Mononuclear cell (primary cell): ENCODE data around the gene SUN5. TPM values are rescaled to one million over a fixed set of nuclear protein-coding genes. Genes with fewer than 3 reads are reported as not detected.
"Not testable (repeated sequence)": the region's sequence is repeated elsewhere in the genome, so short reads cannot be mapped to it uniquely, and the experiment has no call there.

Experiments
- H3K27me3 ChIP-seq: 2 replicates; pipeline ENCODE4 v1.6.0; 2011; ENCODE audit warnings: low read length, control low read depth; ENCODE audit not compliant: insufficient read depth
- H3K4me1 ChIP-seq: 2 replicates; pipeline ENCODE4 v1.5.1; 2011; ENCODE audit warnings: mild to moderate bottlenecking, low read length, control low read depth; ENCODE audit not compliant: insufficient read depth
- H3K4me3 ChIP-seq: 2 replicates; pipeline ENCODE4 v1.5.1; 2011; ENCODE audit warnings: mild to moderate bottlenecking, low read length, moderate library complexity
- H3K9me3 ChIP-seq: 2 replicates; pipeline ENCODE4 v1.5.1; 2011; ENCODE audit warnings: low read depth, mild to moderate bottlenecking, control low read depth, low read length
- total RNA-seq: library from RNA; depleted of rRNA; stranded (reverse); fragments of >200 nt; gene quantifications from one replicate; pipeline ENCODE4 v1.2.3, GENCODE V29; 2012

Gene SUN5
- total RNA-seq, 1 donor, result not detected

DNA sequence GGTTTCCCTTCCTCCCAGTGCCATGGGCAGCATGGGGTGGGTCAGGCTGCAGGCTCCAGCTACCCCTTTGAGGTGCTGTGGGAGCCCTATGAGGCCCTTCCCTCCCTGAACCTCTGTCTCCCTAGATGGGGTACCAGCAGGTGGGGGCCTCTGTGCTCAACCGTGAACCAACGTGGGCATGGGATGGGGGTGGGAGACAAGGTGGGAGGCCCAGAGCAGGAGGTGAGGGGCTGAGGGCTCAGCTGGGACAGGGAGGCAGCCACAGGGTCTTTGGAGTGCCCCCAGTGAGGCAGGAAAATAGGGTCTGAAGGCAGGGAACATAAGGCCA is 33.3 kb downstream of the SUN5 start:
- H3K4me1 ChIP-seq, result peaks cover 78% of the 10 kb centered on the region
- H3K9me3 ChIP-seq, result no peaks in the 10 kb centered on the region
- no peaks in the 10 kb centered on the region for H3K27me3 ChIP-seq
- H3K4me3 ChIP-seq, result no peak overlapping the region

DNA sequence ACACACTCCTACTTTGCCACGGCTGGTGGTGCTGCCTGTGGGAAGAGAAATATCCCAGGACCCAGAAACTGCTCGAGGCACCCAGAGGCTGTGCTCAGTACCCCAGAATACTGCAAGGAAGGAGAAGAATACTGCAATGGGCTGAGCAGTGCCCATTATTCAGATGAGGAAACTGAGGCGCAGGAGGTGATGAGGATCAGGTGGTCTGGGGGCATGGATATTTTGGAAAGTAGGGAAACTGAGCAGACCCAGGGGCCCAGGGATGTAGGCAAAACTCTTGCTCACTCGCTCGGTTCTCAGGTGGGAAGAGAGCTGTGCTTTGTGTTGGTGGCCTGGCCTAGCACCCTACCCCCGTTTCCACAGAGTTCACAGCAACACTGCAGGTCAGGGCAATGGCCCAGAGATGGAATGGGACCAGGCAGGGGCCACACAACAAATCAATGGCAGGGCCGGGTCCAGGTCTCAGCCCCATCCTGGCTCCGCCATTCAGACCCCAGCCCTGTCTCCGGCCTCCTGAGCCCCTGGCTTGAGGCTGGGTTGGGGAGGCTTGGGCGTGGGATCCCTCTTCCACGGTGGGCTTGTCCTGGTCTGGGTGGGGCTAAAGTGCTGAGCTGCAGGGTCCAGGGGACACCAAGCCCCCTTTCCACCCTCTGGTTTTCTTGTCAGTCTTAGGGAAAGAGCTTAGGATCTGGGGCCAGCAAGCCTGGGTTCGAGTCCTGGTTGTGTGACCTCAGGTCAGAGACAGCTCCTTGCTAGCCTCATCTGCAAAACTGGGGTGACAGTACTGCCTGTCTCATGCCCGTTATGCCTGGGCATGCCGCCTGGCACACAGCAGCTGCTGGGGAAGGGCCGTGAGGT is 33.9 kb downstream of the SUN5 start:
- Histone ChIP-seq H3K4me3 (no peak overlapping the region), H3K27me3 (no peaks in the 10 kb centered on the region), H3K9me3 (no peaks in the 10 kb centered on the region), H3K4me1 (peaks cover 84% of the 10 kb centered on the region)

DNA sequence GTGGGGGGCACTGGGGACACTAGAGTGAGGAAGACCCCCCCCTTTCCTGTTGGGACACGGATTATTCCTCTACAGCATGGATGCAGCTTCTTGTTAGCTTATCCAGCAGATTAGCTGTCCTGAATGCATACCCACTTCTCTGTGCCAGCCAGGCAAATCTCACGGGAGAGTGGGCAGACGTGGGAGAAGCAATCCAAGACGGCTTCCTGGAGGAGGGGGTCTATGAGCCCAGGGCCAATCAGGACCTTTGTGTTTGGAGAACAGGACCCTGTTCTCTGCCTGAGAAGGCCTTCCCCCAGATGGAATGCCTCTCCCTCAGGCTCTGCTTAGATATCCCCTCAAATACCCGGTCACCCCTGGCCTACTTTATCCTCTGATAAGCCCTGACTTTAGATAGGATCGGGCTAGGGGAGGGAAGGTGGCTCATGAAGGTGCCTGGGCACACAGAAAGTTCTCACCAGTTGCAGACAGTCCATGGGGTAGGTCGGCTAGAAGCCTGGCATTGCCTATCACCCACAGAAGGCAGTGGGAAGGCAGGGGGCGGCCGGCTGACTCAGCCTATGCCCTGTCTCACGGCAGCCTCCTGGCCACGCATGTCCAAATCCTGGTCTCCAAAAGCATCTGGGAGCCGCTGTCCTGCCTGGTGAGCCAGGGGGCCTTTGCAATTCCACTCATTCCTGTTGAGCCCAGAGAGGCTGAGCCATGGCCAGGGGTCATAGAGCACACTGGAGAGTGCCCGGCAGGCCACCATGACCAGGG is 34.7 kb downstream of the SUN5 start:
- H3K9me3 ChIP-seq, result no peaks in the 10 kb centered on the region
- H3K27me3 ChIP-seq, result no peaks in the 10 kb centered on the region
- no peak overlapping the region for H3K4me3 ChIP-seq
- H3K4me1 ChIP-seq, result peaks cover 88% of the 10 kb centered on the region

DNA sequence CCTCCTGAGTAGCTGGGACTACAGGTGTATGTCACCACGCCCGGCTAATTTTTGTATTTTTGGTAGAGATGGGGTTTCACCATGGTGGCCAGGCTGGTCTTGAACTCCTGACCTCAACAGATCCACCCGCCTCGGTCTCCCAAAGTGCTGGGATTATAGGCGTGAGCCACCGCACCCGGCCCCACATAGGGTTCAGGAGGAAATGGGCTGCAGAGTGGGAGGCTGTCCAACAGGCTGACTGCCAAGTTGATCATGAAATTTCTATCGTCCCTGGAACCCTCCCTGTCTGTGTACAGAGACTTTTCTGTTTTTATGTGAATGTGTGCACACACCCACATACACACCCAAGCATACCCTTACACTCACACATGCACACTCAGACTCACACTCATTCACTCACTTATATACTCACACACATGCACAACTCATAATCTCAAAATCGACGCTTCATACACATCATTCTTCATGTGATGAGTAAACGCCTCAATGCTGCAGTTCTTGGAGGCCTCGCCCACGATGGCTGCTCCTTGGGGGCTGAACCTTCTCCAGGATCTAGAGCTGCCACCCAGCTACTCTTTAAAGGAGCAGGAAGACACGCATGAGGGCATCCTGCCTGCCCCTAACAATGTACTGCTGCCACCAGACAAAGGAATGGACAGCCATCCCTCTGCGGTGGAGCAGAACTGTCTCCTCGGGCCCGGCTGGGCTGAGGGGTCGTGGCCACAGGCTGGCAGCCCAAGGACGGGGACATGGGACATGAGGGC is 35.6 kb downstream of the SUN5 start:
- no peaks in the 10 kb centered on the region for H3K27me3 ChIP-seq
- H3K9me3 ChIP-seq, result no peaks in the 10 kb centered on the region
- H3K4me1 ChIP-seq, result peaks cover 83% of the 10 kb centered on the region
- no peak overlapping the region for H3K4me3 ChIP-seq

DNA sequence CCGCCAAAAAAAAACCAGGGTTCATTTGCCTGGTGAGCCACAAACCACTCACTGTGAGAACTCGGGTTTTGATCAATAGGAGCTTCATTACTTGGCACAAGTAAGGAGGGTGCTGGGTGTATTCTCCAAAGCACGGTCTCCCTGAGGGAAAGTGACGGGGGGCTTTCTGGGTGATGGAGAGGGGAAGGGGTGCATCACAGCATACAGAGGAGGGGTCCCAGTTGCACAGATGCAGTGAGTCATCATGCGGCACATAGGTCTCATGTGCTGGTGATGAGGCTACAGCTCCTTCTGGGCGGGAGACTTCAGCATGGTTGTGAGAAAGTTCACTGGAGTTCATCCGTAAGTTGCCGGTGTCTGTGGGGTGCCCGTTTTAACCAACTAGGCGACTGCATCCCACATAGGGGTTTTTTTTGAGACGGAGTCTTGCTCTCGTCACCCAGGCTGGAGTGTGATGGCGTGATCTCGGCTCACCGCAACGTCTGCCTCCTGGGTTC is 36.2 kb downstream of the SUN5 start:
- H3K4me1 ChIP-seq, result peaks cover 80% of the 10 kb centered on the region
- H3K4me3 ChIP-seq, result no peak overlapping the region
- no peaks in the 10 kb centered on the region for H3K27me3 ChIP-seq
- H3K9me3 ChIP-seq, result no peaks in the 10 kb centered on the region

DNA sequence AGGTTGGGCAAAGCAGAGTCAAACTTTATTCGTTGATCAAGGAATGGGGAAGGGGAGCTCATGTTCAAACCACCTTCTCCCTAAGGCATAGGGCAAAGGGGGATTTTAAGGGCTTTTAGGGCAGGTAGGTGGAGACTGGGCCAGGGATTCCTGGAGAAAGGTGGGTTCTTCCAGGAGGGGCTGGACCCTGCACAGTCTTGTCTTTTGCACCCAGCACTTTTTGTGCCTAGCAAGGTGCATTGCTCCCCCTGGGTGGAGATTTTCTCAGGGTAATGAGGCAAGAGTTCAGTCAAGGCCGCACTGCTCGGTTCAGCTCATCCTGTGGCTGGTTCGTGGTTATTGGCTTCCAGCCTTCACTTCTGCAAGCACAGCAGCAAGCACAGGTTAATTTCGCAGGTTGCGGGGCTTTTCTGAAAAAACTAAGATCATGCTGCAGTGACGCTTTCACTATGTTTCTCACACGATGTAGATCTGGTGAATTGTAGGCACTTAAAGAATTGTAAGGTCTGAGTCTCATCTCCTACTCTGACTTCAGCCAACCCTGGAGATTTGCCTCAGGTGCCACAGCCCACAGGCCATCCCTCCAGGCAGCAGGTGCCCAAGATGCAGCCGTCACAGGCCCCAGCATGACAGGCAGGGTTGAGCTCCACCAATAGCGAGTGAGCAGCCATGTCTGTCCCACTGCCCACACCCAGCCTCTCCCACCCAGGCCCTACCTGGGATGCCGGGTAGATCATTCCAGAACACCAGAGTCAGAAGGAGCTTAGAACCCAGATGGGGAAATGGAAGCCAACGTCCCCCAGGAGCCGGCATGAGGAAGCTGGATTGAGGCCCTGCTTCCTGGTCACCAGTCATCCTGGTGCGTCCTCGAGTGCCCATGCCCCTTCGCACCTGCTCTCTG is 37.1 kb downstream of the SUN5 start:
- H3K27me3 ChIP-seq, result no peaks in the 10 kb centered on the region
- H3K4me3 ChIP-seq, result no peak overlapping the region
- H3K9me3 ChIP-seq, result no peaks in the 10 kb centered on the region
- H3K4me1 ChIP-seq, result peaks cover 71% of the 10 kb centered on the region

DNA sequence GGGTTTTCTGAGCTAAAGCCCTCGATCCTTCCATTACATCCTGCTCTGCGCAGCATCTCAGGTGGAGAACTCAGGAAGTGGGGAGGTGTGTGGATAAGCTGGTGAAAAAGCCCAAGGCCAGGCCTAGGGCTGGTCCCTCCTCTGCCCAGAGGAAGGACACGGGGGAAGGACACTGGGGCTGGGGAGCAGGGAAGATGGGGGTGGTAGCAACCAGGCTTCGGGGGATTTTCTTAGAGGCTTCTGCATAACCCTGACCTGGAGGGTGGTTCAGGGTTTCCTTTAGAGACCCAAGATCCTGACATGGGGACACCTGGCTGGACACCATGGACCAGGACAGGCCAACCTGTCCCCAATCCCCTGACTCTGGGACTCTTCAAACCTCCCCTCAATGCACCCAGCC is 37.9 kb downstream of the SUN5 start:
- Histone ChIP-seq H3K27me3 (no peaks in the 10 kb centered on the region), H3K4me1 (peaks cover 64% of the 10 kb centered on the region), H3K4me3 (no peak overlapping the region), H3K9me3 (no peaks in the 10 kb centered on the region)

DNA sequence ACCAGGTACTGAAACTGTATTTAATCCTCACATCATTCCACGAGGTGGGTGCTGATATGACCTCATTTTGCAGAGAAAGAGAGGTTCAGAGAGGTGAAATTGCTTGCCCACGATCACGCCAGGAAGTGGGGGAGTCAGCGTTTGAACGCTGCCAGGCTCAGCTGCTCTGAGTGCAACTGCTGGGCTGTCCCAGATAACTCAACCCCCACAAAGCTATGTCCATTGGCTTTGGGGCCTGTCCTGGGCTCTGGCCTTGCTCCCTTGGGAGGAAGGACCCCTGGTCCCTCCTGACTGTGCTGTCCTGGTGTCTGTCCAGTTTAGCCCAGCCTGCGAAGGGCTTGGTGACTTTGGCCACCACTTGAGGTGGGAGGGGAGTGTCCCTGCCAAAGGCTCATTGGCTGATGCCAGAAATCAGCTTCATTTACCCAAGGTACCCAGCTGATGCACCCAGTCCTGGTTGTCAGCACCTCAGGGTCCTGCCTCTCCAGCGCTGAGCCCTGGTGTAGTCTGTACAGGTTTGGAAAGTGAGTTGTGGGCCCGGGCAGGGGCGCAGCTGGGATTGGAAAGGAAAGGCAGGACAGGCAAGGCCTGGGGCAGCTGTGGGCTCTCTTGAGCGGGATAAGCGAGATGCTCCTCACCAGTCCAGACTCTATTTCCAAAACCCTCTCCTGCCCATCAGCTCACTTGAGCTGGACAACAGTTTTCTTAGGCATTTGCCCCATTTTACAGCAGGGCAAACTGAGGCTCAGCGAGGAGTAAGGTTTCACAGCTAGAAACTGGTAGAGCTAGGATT is 38.5 kb downstream of the SUN5 start:
- Histone ChIP-seq H3K4me3 (no peak overlapping the region), H3K4me1 (peaks cover 58% of the 10 kb centered on the region), H3K9me3 (no peaks in the 10 kb centered on the region), H3K27me3 (no peaks in the 10 kb centered on the region)

DNA sequence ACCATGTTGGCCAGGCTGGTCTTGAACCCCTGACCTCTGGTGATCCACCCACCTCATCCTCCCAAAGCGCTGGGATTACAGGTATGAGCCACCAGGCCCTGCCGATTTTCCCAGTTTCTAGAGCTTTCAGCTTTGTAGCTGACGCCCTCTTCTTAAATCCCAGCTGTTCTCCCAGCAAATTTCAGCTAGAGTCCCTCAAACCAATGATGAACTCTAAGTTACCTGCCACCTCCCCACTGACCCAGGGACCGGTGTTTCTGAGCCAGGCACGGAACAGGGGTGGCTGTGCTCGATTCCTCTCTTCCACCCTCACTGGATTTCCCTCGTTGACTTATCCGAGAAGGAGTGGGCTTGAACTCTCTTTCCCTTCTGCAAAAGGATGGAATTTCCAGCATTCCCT is 39.1 kb downstream of the SUN5 start:
- Histone ChIP-seq H3K4me1 (peaks cover 51% of the 10 kb centered on the region), H3K27me3 (no peaks in the 10 kb centered on the region), H3K9me3 (no peaks in the 10 kb centered on the region), H3K4me3 (no peak overlapping the region)

DNA sequence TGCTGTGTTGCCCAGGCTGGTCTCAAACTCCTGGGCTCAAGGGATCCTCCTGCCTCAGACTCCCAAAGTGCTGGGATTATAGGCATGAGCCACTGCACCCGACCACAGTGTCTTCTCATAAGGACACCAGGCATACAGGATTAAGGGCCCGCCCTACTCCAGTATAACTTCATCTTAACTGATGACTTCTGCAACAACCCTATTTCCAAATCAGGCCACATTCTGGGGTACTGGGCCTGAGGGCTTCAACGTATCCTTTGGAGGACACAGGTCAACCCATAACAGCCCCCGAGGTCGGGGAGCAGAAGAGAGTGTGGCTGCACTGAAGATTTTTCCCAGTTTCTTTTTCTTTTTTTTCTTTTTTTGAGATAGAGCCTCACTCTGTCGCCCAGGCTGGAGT is 39.7 kb downstream of the SUN5 start:
- no peaks in the 10 kb centered on the region for H3K27me3 ChIP-seq
- no peak overlapping the region for H3K4me3 ChIP-seq
- H3K9me3 ChIP-seq, result no peaks in the 10 kb centered on the region
- H3K4me1 ChIP-seq, result peaks cover 46% of the 10 kb centered on the region

DNA sequence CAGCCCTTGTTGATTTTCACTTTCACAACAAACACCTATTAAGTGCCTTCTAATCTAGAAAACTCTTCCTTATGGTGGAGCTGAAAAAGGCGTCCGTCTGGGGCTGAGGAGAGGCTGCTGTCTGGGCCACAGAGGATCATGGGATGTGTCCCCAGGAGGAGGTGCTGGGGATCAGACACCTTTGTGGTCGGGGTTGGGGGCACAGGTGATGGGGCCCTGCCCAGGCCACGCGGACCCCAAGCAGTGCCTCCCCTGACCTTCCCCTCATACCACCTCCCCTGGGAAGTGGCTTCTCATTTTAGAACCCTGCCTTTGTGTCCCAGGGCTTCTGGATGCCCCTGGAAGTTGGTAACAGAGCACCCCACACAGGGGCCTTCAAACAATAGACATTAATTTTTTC is 41.1 kb downstream of the SUN5 start:
- Histone ChIP-seq H3K4me3 (no peak overlapping the region), H3K4me1 (peaks cover 32% of the 10 kb centered on the region), H3K9me3 (no peaks in the 10 kb centered on the region), H3K27me3 (no peaks in the 10 kb centered on the region)

DNA sequence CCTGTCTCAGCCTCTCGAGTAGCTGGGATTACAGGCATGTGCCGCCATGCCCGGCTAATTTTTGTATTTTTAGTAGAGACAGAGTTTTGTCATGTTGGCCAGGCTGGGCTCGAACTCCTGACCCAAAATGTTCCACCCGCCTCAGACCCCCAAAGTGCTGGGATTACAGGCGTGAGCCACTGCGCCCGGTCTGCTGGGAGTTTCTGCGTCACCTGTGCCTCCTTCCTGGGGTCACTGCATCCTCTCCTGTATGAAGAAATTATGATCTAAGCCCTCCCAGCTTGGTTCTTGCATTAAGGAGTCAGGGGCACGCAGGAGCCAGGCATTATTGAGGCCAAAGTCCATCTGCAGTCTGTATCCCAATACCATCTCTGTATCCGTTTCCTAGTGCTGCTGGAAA is 41.6 kb downstream of the SUN5 start:
- not testable (repeated sequence) for H3K9me3 ChIP-seq, H3K4me3 ChIP-seq, H3K27me3 ChIP-seq
- H3K4me1 ChIP-seq, result peaks cover 26% of the 10 kb centered on the region

DNA sequence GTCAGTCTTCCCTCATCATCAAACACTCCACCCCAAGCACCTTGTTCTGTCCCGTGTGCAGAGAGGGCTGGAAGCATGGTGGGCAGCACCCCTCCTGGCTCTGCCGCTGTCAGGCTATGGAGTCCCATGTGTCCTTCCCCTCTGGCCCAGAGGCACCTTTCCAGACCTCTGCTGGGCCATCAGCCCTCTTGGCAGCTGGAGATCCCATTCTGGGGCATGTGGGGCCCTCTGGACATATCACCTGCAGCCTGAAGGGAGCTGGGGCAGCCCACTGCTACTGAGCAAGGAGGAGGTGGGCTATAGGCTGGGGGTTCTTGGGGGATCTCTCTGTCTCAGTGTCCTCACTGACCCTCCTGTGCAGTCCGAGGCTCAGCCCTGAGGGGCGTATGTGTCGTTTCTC is 42.2 kb downstream of the SUN5 start:
- peaks cover 5% of the 10 kb centered on the region for H3K9me3 ChIP-seq
- H3K4me3 ChIP-seq, result no peak overlapping the region
- H3K4me1 ChIP-seq, result peaks cover 20% of the 10 kb centered on the region
- H3K27me3 ChIP-seq, result no peaks in the 10 kb centered on the region
